HG03139 (cell line): ENCODE results near the gene RPL36AL.
"Not testable (repeated sequence)": the region's sequence is repeated elsewhere in the genome, so short reads cannot be mapped to it uniquely, and the experiment has no call there.

Experiments
- ATAC-seq: cut with Tn5 transposase; IDR thresholded peaks from one replicate; pipeline ENCODE4 v1.9.1; 2021; ENCODE audit not compliant: unreplicated experiment

The RPL36AL gene

GRCh38 chr14:49620182-49621113 lies at the start of gene RPL36AL, which contains the start of gene MGAT2:
TSS of gene RPL36AL (minus strand) at chr14:49620626. CDS start at chr14:49619104, 1,522 bp downstream.
TSS of gene MGAT2 (plus strand) at chr14:49620799. CDS start at chr14:49621269, 470 bp downstream.
- peak; percentile 93 for ATAC-seq

- no peak for ATAC-seq
Observed at GRCh38 chr14:49659526-49660455, 39.4 kb upstream of the RPL36AL start.

GRCh38 chr14:49657500-49657899 lies 37.1 kb upstream of the RPL36AL start:
- ATAC-seq: not testable (repeated sequence)

GRCh38 chr14:49654511-49654910 lies 34.1 kb upstream of the RPL36AL start:
- no peak for ATAC-seq

GRCh38 chr14:49653508-49653907 lies 33.1 kb upstream of the RPL36AL start:
- no peak for ATAC-seq

- ATAC-seq: no peak
Observed at GRCh38 chr14:49642163-49642562, 21.7 kb upstream of the RPL36AL start.

GRCh38 chr14:49641697-49642129 lies 21.3 kb upstream of the RPL36AL start:
- ATAC-seq: no peak

- ATAC-seq: no peak
Observed at GRCh38 chr14:49640540-49641417, 20.4 kb upstream of the RPL36AL start.

GRCh38 chr14:49637534-49638078 lies 17.2 kb upstream of the RPL36AL start:
- ATAC-seq: no peak

GRCh38 chr14:49636866-49637265 lies 16.4 kb upstream of the RPL36AL start:
- ATAC-seq: no peak

GRCh38 chr14:49634547-49635334 lies 14.3 kb upstream of the RPL36AL start, which contains the start of gene DNAAF2:
TSS of gene DNAAF2 (minus strand) at chr14:49635244. CDS start at chr14:49635149, 95 bp downstream.
- ATAC-seq: peak; percentile 24

GRCh38 chr14:49633640-49634546 lies 13.5 kb upstream of the RPL36AL start:
- ATAC-seq: peak; percentile 75

- ATAC-seq: no peak
Observed at GRCh38 chr14:49623941-49624839, 3.8 kb upstream of the RPL36AL start.

- no peak for ATAC-seq
Observed at GRCh38 chr14:49623387-49623786, 3.0 kb upstream of the RPL36AL start.

- no peak for ATAC-seq
Observed at GRCh38 chr14:49622022-49622607, 1.7 kb upstream of the RPL36AL start.

GRCh38 chr14:49621114-49621881 lies 872 bp upstream of the RPL36AL start:
- ATAC-seq: peak; percentile 31
